Calu3 (cell line): ENCODE measurements around the gene ETV3L. TPM values are rescaled to one million over a fixed set of nuclear protein-coding genes. Genes with fewer than 3 reads are reported as not detected.
A peak's percentile ranks its signal among the peaks of the same experiment; 100 is the strongest.

ENCODE experiments used
- BruUV-seq: library from RNA; stranded (reverse); fragments of 400-500 nt; replicated peaks from 2 replicates; lab custom pipeline; 2021; lab: Mats Ljungman, UMichigan
- CTCF ChIA-PET: fragments of 300-600 bp; sonication (Branson Sonifier 250); formaldehyde crosslinking; loops from one replicate; lab custom pipeline; 2022; ENCODE audit warnings: antibody characterized with exemption; lab: Charles Lee
- DNase-seq: peaks from one replicate; pipeline ENCODE4 v3.0.0; 2022
- H3K27ac Mint-ChIP-seq: one replicate; pipeline ENCODE4 v1.8.0; 2022; ENCODE audit warnings: mixed read lengths; ENCODE audit not compliant: unreplicated experiment
- H3K27me3 Mint-ChIP-seq: one replicate; pipeline ENCODE4 v1.8.0; 2022; ENCODE audit warnings: mixed read lengths; ENCODE audit not compliant: unreplicated experiment
- H3K36me3 Mint-ChIP-seq: one replicate; pipeline ENCODE4 v1.8.0; 2022; ENCODE audit warnings: mild to moderate bottlenecking, moderate library complexity, mixed read lengths; ENCODE audit not compliant: insufficient read depth, unreplicated experiment
- H3K4me1 Mint-ChIP-seq: one replicate; pipeline ENCODE4 v1.8.0; 2022; ENCODE audit warnings: mild to moderate bottlenecking, low read depth, mixed read lengths; ENCODE audit not compliant: unreplicated experiment
- H3K4me3 Mint-ChIP-seq: one replicate; pipeline ENCODE4 v1.8.0; 2022; ENCODE audit warnings: mild to moderate bottlenecking, low read depth, moderate library complexity, mixed read lengths; ENCODE audit not compliant: unreplicated experiment
- H3K9me3 Mint-ChIP-seq: one replicate; pipeline ENCODE4 v1.8.0; 2022; ENCODE audit warnings: low read depth, mixed read lengths; ENCODE audit not compliant: unreplicated experiment
- CTCF ChIP-seq: fragments of 200-600 bp; IDR thresholded peaks from one replicate; pipeline ENCODE4 v1.8.0; 2022; ENCODE audit warnings: antibody characterized with exemption; ENCODE audit not compliant: unreplicated experiment
- intact Hi-C: fragments of 100-400 bp; cut with micrococcal nuclease; formaldehyde crosslinking; loops from one replicate; pipeline ENCODE4 v1.10.0; 2022; ENCODE audit not compliant: unreplicated experiment
- total RNA-seq: library from RNA; stranded (reverse); gene quantifications from 2 replicates; pipeline ENCODE4 v1.2.3, GENCODE V29; 2022

The ETV3L gene
- total RNA-seq, 1 experiment from 2014 or later = not detected

- no peak for TF ChIP-seq CTCF
- CTCF ChIA-PET = interaction anchor here (1.4 kb wide), 1 partner anchor 16 kb away, joined by 3 read pairs; no protein-coding TSS in a partner anchor
- Mint-ChIP-seq H3K9me3 (no peaks in the 10 kb centered on the region), H3K27me3 (no peaks in the 10 kb centered on the region), H3K4me1 (peaks cover 17% of the 10 kb centered on the region), H3K4me3 (no peak overlapping the region), H3K27ac (no peak overlapping the region), H3K36me3 (peaks cover 27% of the 10 kb centered on the region)
- BruUV-seq = no TSS peak
- no peak for DNase-seq
- intact Hi-C loops = no loop called here
Measured at GRCh38 chr1:157141212-157141855, 41.7 kb upstream of the ETV3L start.

GRCh38 chr1:157140063-157140588 is 40.5 kb upstream of the ETV3L start:
- no peak for DNase-seq
- Mint-ChIP-seq H3K27me3 (no peaks in the 10 kb centered on the region), H3K4me3 (no peak overlapping the region), H3K27ac (no peak overlapping the region), H3K9me3 (no peaks in the 10 kb centered on the region), H3K36me3 (peaks cover 31% of the 10 kb centered on the region), H3K4me1 (peaks cover 19% of the 10 kb centered on the region)
- TF ChIP-seq CTCF = no peak
- intact Hi-C loops = no loop called here
- CTCF ChIA-PET = interaction anchor here (1.9 to 2.1 kb wide), 2 partner anchors 15 to 50 kb away, joined by 8 to 10 read pairs; no protein-coding TSS in a partner anchor
- BruUV-seq = no TSS peak

- TF ChIP-seq CTCF = no peak
- Mint-ChIP-seq H3K27ac (peak overlapping the region; percentile 98), H3K27me3 (no peaks in the 10 kb centered on the region), H3K4me3 (peak overlapping the region; percentile 92), H3K4me1 (peaks cover 19% of the 10 kb centered on the region), H3K36me3 (peaks cover 38% of the 10 kb centered on the region), H3K9me3 (no peaks in the 10 kb centered on the region)
- DNase-seq = no peak
- intact Hi-C loops = loop anchor here (5.0 kb wide), 1 partner anchor 47 kb away; no protein-coding TSS in a partner anchor
- CTCF ChIA-PET = interaction anchor here (1.9 to 2.1 kb wide), 2 partner anchors 16 to 49 kb away, joined by 8 to 10 read pairs; no protein-coding TSS in a partner anchor
- BruUV-seq = no TSS peak
Measured at GRCh38 chr1:157139052-157139715, 39.6 kb upstream of the ETV3L start.

GRCh38 chr1:157138220-157139051 is 38.8 kb upstream of the ETV3L start, which contains the start of gene ETV3:
ETV3 (minus strand) TSS chr1:157138395; CDS start chr1:157136352, 2,043 bp downstream.
- peak within 1 kb of the TSS; percentile 98 for H3K27ac Mint-ChIP-seq
- TSS peak; percentile 90 for BruUV-seq
- H3K27me3 Mint-ChIP-seq = no peaks in the 10 kb centered on the region
- intact Hi-C loops = loop anchor here (5.0 kb wide), 1 partner anchor 46 kb away; no protein-coding TSS in a partner anchor
- peak; percentile 96 for DNase-seq
- peaks cover 19% of the 10 kb centered on the region for H3K4me1 Mint-ChIP-seq
- TF ChIP-seq CTCF = no peak
- H3K9me3 Mint-ChIP-seq = no peaks in the 10 kb centered on the region
- CTCF ChIA-PET = interaction anchor here (0.6 to 2.1 kb wide), 3 partner anchors 17 to 50 kb away, joined by 4 to 10 read pairs (median 8); no protein-coding TSS in a partner anchor
- H3K4me3 Mint-ChIP-seq = peak within 1 kb of the TSS; percentile 92
- H3K36me3 Mint-ChIP-seq = peaks cover 43% of the 10 kb centered on the region
